HCEC 1CT (cell line): ENCODE measurements around the gene CLCN1.

Source experiments
- DNase-seq: peaks from one replicate; pipeline ENCODE4 v3.0.0-alpha.2; 2017

Gene CLCN1

GRCh38 chr7:143337216-143337615 is 21.3 kb downstream of the CLCN1 start:
- no peak for DNase-seq

GRCh38 chr7:143341842-143342241 is 25.9 kb downstream of the CLCN1 start:
- DNase-seq, result no peak

GRCh38 chr7:143343596-143343995 is 27.7 kb downstream of the CLCN1 start:
- DNase-seq, result no peak

- DNase-seq, result no peak
Measured at GRCh38 chr7:143345428-143345900, 29.6 kb downstream of the CLCN1 start.

GRCh38 chr7:143346018-143346417 is 30.1 kb downstream of the CLCN1 start:
- no peak for DNase-seq

GRCh38 chr7:143347950-143348349 is 32.0 kb downstream of the CLCN1 start:
- DNase-seq, result no peak

- DNase-seq, result no peak
Measured at GRCh38 chr7:143351060-143351459, 35.1 kb downstream of the CLCN1 start.

- no peak for DNase-seq
Measured at GRCh38 chr7:143351574-143351973, 35.7 kb downstream of the CLCN1 start.

- no peak for DNase-seq
Measured at GRCh38 chr7:143352531-143353002, 36.7 kb downstream of the CLCN1 start.

GRCh38 chr7:143354376-143354775 is 38.5 kb downstream of the CLCN1 start:
- no peak for DNase-seq

- DNase-seq, result no peak
Measured at GRCh38 chr7:143354965-143355364, 39.1 kb downstream of the CLCN1 start.

GRCh38 chr7:143355450-143356385 is 39.8 kb downstream of the CLCN1 start:
- no peak for DNase-seq

GRCh38 chr7:143356414-143357050 is 40.6 kb downstream of the CLCN1 start:
- no peak for DNase-seq

GRCh38 chr7:143358626-143359025 is 42.7 kb downstream of the CLCN1 start:
- no peak for DNase-seq

GRCh38 chr7:143359771-143360353 is 44.0 kb downstream of the CLCN1 start:
- DNase-seq, result no peak

GRCh38 chr7:143360788-143361551 is 45.1 kb downstream of the CLCN1 start:
- no peak for DNase-seq

GRCh38 chr7:143361552-143362130 is 45.7 kb downstream of the CLCN1 start:
- DNase-seq, result no peak

GRCh38 chr7:143362131-143363015 is 46.5 kb downstream of the CLCN1 start, which contains the start of gene FAM131B:
TSS of gene FAM131B (minus strand) at chr7:143362713. CDS start at chr7:143362603, 110 bp downstream.
- peak; percentile 6 for DNase-seq

GRCh38 chr7:143363016-143363937 is 47.4 kb downstream of the CLCN1 start:
- DNase-seq, result no peak

GRCh38 chr7:143367972-143368371 is 52.1 kb downstream of the CLCN1 start:
- DNase-seq, result peak; percentile 20
